Left forelimb (tissue), 1 donor: Measurements from ENCODE around the gene VASH2.
A peak's percentile ranks its signal among the peaks of the same experiment; 100 is the strongest.
"Not testable (repeated sequence)": the region's sequence is repeated elsewhere in the genome, so short reads cannot be mapped to it uniquely, and the experiment has no call there.

Experiments used
- DNase-seq: peaks from one replicate; pipeline ENCODE4 v3.0.0-alpha.2; 2018; ENCODE audit warnings: low spot score

VASH2 gene

GRCh38 chr1:212957546-212957945, 7.2 kb downstream of the VASH2 start:
- no peak for DNase-seq

GRCh38 chr1:212958175-212958574, 7.8 kb downstream of the VASH2 start:
- DNase-seq: no peak

- no peak for DNase-seq
Observed at GRCh38 chr1:212959266-212960220, 9.2 kb downstream of the VASH2 start.

DNA sequence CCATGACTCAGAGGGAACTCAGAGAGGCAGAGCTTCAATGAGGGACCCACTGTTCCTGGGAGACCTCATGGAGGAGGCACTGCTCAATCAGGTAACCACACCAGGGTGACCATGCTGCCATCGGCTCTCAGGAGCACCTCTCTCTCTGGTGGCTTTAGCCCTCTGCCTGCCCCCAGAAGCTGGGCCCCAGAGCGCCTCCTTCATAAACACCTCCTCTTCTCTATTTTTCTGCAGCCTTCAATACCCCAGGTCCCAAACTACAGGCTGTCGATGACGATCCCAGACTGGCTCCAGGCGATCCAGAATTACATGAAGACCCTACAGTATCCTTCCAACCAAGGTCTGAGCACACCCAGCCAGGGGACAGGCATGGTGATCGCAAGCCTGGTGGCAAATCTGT, 10.6 kb downstream of the VASH2 start:
- no peak for DNase-seq

- no peak for DNase-seq
Observed at GRCh38 chr1:212962509-212962908, 12.2 kb downstream of the VASH2 start.

GRCh38 chr1:212964102-212964501, 13.8 kb downstream of the VASH2 start:
- DNase-seq: no peak

GRCh38 chr1:212964993-212965392, 14.7 kb downstream of the VASH2 start:
- not testable (repeated sequence) for DNase-seq

GRCh38 chr1:212966616-212967015, 16.3 kb downstream of the VASH2 start:
- peak; percentile 26 for DNase-seq

GRCh38 chr1:212967801-212968200, 17.5 kb downstream of the VASH2 start:
- peak; percentile 60 for DNase-seq

GRCh38 chr1:212968368-212968863, 18.1 kb downstream of the VASH2 start:
- peak; percentile 75 for DNase-seq

GRCh38 chr1:212970085-212970484, 19.7 kb downstream of the VASH2 start:
- peak; percentile 37 for DNase-seq

- peak; percentile 40 for DNase-seq
Observed at GRCh38 chr1:212971312-212971711, 21.0 kb downstream of the VASH2 start.

GRCh38 chr1:212973426-212973825, 23.1 kb downstream of the VASH2 start:
- DNase-seq: peak; percentile 9

GRCh38 chr1:212973899-212974298, 23.6 kb downstream of the VASH2 start:
- DNase-seq: no peak

GRCh38 chr1:212974711-212975110, 24.4 kb downstream of the VASH2 start:
- peak; percentile 33 for DNase-seq

GRCh38 chr1:212975111-212975918, 25.0 kb downstream of the VASH2 start:
- DNase-seq: peak; percentile 48

DNA sequence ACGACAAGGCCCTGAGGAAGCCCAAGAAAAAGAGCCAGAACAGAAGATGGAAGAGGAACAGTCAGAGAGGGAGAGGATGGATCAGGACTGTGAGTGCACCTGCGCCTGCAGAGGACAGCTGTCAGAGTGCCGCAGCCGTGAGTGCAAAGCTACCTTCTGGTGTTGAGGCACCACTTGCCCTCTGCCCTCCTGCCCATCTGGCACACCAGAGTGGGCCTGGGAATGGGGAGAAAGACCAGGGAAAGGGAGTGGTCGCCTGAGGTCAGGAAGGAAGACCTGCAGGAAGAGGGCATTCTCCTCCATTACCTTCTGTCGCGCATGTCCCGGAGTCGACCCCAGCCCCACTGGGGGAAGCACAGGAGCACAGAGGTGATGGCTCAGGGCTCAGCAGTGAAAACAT, 26.2 kb downstream of the VASH2 start:
- DNase-seq: no peak

DNA sequence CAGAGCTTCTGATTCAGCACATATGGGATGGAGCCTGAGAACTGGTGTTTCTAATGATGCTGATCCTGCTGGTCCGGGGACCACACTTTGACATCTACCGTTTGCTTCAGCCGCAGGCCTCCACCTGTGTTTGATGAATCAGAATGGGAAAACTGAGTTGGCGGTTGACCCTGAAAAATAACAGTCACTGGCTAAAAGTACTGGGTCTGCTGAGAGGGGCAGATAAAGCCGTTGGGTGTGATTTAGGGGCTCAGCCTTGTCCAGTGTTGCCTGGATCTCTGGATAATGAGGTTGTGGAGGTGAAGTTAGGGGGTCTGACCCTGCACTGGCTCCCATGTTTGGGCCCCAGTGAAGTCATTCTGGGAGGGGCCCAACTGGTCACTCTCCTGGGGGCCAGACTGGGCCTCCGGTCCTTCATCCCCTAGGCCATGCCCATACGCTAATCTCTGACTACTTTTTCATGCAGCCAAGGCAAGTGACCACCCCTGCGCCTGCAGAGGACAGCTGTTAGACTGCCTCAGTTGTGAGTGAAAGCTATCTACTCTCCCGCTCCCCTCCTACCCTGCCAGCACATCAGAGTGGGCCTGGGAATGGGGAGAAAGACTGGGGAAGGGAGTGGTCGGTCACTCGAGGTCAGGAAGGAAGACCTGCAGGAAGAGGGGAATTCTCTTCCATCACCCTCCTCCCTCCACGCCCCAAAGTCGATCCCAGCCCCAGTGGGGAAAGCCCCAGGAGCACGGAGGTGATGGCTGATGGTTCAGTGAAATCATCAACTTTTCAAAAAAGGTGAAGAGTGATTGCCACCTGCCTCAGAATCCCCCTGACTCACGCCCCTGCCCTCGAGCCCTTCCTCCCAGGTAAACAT, 27.7 kb downstream of the VASH2 start:
- DNase-seq: no peak

GRCh38 chr1:212979340-212980122, 29.2 kb downstream of the VASH2 start:
- no peak for DNase-seq

DNA sequence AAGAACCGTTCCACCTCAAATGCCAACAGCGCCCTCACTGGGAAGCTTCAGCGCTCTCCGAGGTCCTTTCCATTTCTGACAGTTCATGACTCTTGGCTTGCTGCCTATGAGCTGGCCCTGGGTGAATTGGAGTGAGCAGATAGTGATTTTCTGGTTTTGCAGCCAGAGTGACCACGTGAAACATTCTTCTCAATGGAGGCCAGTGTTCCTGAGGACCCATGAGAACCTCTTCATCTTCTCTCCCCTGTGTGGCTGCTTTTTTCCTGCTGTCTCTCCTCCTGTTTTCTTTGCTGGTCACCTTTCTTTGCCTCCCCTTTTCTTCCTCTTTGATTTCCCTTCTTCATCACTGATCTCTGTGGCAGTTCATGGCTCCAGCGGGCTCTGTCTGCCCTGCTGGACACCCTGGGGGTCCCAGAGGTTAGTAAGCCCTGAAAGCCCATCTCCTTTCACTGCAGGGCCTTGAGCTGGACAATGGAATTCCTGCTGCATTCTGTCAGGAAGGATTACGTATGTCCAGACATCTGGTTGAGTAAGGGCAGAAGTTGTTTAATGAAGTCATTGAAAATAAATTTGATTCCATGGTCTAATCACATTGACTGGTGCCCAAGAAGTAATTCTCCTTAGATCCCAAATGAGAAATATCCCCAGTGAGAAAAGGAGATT, 29.9 kb downstream of the VASH2 start:
- DNase-seq: no peak
